MV-4-11 (cell line): Measurements from ENCODE around the gene LCN1.

Source experiments
- DNase-seq: peaks from one replicate; lab custom pipeline; 2025; lab: John Stamatoyannopoulos, UW

The LCN1 gene

GRCh38 chr9:135488527-135488926 lies 32.7 kb upstream of the LCN1 start:
- no peak for DNase-seq

- no peak for DNase-seq
Measured at GRCh38 chr9:135489188-135489906, 31.9 kb upstream of the LCN1 start.

GRCh38 chr9:135490166-135490870 lies 30.9 kb upstream of the LCN1 start:
- DNase-seq: no peak

GRCh38 chr9:135490980-135491464 lies 30.2 kb upstream of the LCN1 start:
- no peak for DNase-seq

- DNase-seq: no peak
Measured at GRCh38 chr9:135491764-135492163, 29.5 kb upstream of the LCN1 start.

GRCh38 chr9:135492886-135493669 lies 28.2 kb upstream of the LCN1 start:
- DNase-seq: no peak

GRCh38 chr9:135494791-135495559 lies 26.3 kb upstream of the LCN1 start:
- DNase-seq: no peak

GRCh38 chr9:135498381-135499126 lies 22.7 kb upstream of the LCN1 start:
- DNase-seq: no peak

- peak; percentile 77 for DNase-seq
Measured at GRCh38 chr9:135499326-135500070, 21.7 kb upstream of the LCN1 start.

- DNase-seq: no peak
Measured at GRCh38 chr9:135500071-135500524, 21.1 kb upstream of the LCN1 start.

- peak; percentile 74 for DNase-seq
Measured at GRCh38 chr9:135500525-135501260, 20.5 kb upstream of the LCN1 start, which contains the start of gene MRPS2. TSS of gene MRPS2 (plus strand) at chr9:135500682. CDS start at chr9:135500711, 29 bp downstream.

- peak; percentile 30 for DNase-seq
Measured at GRCh38 chr9:135501261-135502167, 19.7 kb upstream of the LCN1 start.

- DNase-seq: no peak
Measured at GRCh38 chr9:135502168-135502872, 18.9 kb upstream of the LCN1 start.

- no peak for DNase-seq
Measured at GRCh38 chr9:135502873-135503321, 18.3 kb upstream of the LCN1 start.

GRCh38 chr9:135503371-135504261 lies 17.6 kb upstream of the LCN1 start:
- DNase-seq: no peak
